22Rv1 (cell line): ENCODE results near the gene PLXDC2.

ENCODE experiments used
- CTCF ChIP-seq: fragments of 450-650 bp; IDR thresholded peaks from 2 replicates; pipeline ENCODE4 v1.5.1; 2017; ENCODE audit warnings: mild to moderate bottlenecking
- ZFX ChIP-seq: fragments of 450-650 bp; IDR thresholded peaks from 2 replicates; pipeline ENCODE4 v1.6.1; 2017; ENCODE audit warnings: antibody characterized with exemption, borderline replicate concordance

DNA sequence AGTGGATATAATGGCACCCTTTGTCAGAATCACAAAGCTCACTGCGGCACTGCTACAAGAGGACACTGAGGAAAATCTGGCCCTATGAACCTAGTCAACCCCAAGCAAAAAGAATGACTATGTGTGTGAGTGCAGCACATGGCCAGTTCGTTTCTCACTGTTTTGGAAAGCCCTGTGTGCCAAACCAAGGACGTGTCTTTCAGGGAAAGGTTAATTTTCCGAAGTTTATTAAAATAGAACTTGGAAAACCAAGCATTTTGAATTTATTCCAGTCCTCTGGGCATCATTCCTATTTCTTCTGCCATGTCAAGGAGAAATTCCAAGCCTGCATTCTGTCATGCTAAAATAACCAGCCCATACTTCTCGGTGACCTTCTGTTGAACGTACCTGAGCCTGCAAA is 471.8 kb downstream of the PLXDC2 start:
- TF ChIP-seq CTCF (no peak), ZFX (no peak)
